Bronchial epithelial cell (primary cell): ENCODE results near the gene RNF167. TPM values are rescaled to one million over a fixed set of nuclear protein-coding genes. Genes with fewer than 3 reads are reported as not detected.
A peak's percentile ranks its signal among the peaks of the same experiment; 100 is the strongest.

Experiments
- DNase-seq: peaks from one replicate; pipeline ENCODE4 v3.0.0-alpha.2; 2010; ENCODE audit warnings: low read depth
- FAIRE-seq: peaks from 2 replicates; lab custom pipeline; 2011; peaks lifted over from hg19 to GRCh38; lab: Jason Lieb, UNC
- H3K27me3 ChIP-seq: 2 replicates; pipeline ENCODE4 v1.5.1; 2011; ENCODE audit warnings: low read length; ENCODE audit not compliant: control insufficient read depth, insufficient read depth
- H3K36me3 ChIP-seq: 2 replicates; pipeline ENCODE4 v1.5.1; 2011; ENCODE audit warnings: low read length; ENCODE audit not compliant: control insufficient read depth, insufficient read depth
- H3K4me3 ChIP-seq: 2 replicates; pipeline ENCODE4 v1.5.1; 2011; ENCODE audit warnings: mild to moderate bottlenecking, low read depth, low read length, control low read depth
- total RNA-seq: library from RNA; depleted of rRNA; stranded (reverse); fragments of >200 nt; gene quantifications from 2 replicates; pipeline ENCODE4 v1.2.1, GENCODE V29; 2014
- TF ChIP-seq, protein P1 (sequence below): IDR thresholded peaks from 2 replicates; pipeline ENCODE4 v1.5.1; 2011; ENCODE audit warnings: mild to moderate bottlenecking, moderate library complexity, low read length, control low read depth, inconsistent platforms; ENCODE audit not compliant: insufficient read depth, severe bottlenecking

Gene RNF167
- total RNA-seq, 1 donor from 2014 or later, result 15.8 TPM

DNA sequence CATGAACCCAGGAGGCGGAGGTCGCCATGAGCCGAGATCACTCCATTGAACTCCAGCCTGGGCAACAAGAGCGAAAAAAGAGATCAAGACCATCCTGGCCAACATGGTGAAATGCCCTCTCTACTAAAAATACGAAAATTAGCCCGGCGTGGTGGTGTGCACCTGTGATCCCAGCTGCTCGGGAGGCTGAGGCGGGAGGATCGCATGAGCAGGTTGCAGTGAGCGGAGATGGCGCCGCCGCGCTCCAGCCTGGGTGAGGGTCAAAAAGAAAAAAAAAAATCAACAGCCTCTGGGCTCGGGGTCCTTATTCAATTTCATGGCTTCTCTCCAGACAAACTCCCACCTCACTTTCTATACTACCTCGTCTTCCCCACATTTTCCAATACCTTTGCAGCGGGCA is 11.2 kb upstream of the RNF167 start:
- H3K4me3 ChIP-seq, result no peak overlapping the region
- TF ChIP-seq, protein P1, sequence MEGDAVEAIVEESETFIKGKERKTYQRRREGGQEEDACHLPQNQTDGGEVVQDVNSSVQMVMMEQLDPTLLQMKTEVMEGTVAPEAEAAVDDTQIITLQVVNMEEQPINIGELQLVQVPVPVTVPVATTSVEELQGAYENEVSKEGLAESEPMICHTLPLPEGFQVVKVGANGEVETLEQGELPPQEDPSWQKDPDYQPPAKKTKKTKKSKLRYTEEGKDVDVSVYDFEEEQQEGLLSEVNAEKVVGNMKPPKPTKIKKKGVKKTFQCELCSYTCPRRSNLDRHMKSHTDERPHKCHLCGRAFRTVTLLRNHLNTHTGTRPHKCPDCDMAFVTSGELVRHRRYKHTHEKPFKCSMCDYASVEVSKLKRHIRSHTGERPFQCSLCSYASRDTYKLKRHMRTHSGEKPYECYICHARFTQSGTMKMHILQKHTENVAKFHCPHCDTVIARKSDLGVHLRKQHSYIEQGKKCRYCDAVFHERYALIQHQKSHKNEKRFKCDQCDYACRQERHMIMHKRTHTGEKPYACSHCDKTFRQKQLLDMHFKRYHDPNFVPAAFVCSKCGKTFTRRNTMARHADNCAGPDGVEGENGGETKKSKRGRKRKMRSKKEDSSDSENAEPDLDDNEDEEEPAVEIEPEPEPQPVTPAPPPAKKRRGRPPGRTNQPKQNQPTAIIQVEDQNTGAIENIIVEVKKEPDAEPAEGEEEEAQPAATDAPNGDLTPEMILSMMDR, result no peak
- DNase-seq (no peak), FAIRE-seq (no peak)
- no peaks in the 10 kb centered on the region for H3K27me3 ChIP-seq
- H3K36me3 ChIP-seq, result no peaks in the 10 kb centered on the region

DNA sequence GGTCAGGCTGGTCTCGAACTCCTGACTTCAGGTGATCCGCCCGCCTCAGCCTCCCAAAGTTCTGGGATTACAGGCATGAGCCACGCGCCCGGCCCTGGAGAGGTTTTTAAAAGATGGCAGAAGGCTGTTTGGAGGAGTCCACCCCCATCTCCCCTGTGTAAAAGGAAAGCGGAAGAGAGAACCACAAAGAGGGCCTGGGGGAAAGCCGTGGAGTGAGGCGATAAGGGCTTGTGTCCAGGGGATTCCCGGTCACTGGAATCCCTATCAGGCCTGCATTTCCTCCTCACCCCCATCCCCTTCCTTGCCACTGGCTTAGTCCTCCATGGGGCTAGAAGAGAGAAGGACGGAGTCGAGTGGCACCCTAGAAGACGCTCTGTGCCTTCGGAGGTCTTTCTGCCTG is 8.1 kb upstream of the RNF167 start, which contains the start of gene GP1BA:
Gene GP1BA, plus strand, starts transcription at position 315 of the 400 bp plus-strand sequence. CDS start 328 bp downstream, outside the sequence.
- Histone ChIP-seq H3K36me3 (peaks cover 2% of the 10 kb centered on the region), H3K4me3 (no peak within 1 kb of the TSS), H3K27me3 (no peaks in the 10 kb centered on the region)
- DNase-seq (no peak), FAIRE-seq (no peak)
- TF ChIP-seq, protein P1, result no peak

DNA sequence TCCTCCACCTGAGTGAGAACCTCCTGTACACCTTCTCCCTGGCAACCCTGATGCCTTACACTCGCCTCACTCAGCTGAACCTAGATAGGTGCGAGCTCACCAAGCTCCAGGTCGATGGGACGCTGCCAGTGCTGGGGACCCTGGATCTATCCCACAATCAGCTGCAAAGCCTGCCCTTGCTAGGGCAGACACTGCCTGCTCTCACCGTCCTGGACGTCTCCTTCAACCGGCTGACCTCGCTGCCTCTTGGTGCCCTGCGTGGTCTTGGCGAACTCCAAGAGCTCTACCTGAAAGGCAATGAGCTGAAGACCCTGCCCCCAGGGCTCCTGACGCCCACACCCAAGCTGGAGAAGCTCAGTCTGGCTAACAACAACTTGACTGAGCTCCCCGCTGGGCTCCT is 7.3 kb upstream of the RNF167 start:
- TF ChIP-seq, protein P1, result no peak
- FAIRE-seq (peak; percentile 13), DNase-seq (no peak)
- Histone ChIP-seq H3K27me3 (no peaks in the 10 kb centered on the region), H3K36me3 (peaks cover 8% of the 10 kb centered on the region), H3K4me3 (no peak overlapping the region)

DNA sequence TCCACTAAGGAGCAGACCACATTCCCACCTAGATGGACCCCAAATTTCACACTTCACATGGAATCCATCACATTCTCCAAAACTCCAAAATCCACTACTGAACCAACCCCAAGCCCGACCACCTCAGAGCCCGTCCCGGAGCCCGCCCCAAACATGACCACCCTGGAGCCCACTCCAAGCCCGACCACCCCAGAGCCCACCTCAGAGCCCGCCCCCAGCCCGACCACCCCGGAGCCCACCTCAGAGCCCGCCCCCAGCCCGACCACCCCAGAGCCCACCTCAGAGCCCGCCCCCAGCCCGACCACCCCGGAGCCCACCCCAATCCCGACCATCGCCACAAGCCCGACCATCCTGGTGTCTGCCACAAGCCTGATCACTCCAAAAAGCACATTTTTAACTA is 6.4 kb upstream of the RNF167 start:
- H3K4me3 ChIP-seq, result no peak overlapping the region
- DNase-seq (no peak), FAIRE-seq (no peak)
- peaks cover 16% of the 10 kb centered on the region for H3K36me3 ChIP-seq
- TF ChIP-seq, protein P1, result no peak
- H3K27me3 ChIP-seq, result no peaks in the 10 kb centered on the region

DNA sequence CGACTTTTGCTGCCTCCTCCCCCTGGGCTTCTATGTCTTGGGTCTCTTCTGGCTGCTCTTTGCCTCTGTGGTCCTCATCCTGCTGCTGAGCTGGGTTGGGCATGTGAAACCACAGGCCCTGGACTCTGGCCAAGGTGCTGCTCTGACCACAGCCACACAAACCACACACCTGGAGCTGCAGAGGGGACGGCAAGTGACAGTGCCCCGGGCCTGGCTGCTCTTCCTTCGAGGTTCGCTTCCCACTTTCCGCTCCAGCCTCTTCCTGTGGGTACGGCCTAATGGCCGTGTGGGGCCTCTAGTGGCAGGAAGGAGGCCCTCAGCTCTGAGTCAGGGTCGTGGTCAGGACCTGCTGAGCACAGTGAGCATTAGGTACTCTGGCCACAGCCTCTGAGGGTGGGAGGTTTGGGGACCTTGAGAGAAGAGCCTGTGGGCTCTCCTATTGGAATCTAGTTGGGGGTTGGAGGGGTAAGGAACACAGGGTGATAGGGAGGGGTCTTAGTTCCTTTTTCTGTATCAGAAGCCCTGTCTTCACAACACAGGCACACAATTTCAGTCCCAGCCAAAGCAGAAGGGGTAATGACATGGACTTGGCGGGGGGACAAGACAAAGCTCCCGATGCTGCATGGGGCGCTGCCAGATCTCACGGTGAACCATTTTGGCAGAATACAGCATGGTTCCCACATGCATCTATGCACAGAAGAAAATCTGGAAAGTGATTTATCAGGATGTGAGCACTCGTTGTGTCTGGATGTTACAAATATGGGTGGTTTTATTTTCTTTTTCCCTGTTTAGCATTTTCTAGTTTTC is 5.7 kb upstream of the RNF167 start:
- no peak overlapping the region for H3K4me3 ChIP-seq
- no peaks in the 10 kb centered on the region for H3K27me3 ChIP-seq
- TF ChIP-seq, protein P1, result peak; percentile 43
- FAIRE-seq, result no peak
- DNase-seq, result peak; percentile 41
- H3K36me3 ChIP-seq, result peaks cover 18% of the 10 kb centered on the region

DNA sequence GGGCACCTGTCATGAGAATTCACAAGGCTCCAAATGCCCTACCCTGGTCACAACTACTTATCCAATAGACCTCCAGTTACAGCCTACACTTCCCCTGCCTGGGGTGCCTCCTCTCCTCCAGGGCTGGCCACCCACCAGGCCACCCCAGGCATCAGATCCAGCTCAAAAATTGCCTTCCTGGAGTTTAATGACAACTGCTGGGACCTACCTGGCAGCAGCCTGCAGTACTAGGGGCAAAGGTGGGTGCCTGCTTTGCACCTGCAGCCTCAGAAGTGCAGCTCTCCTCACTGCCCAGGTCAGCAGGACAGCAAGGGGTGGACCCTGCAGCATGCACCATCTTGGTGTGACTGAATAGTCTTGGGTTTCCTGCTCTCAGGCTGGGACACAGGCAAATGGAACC is 4.4 kb upstream of the RNF167 start:
- FAIRE-seq (no peak), DNase-seq (no peak)
- Histone ChIP-seq H3K36me3 (peaks cover 18% of the 10 kb centered on the region), H3K4me3 (no peak overlapping the region), H3K27me3 (no peaks in the 10 kb centered on the region)
- TF ChIP-seq, protein P1, result no peak
